ENCODE measurements around the gene SLC25A11. TPM values are rescaled to one million over a fixed set of nuclear protein-coding genes. Genes with fewer than 3 reads are reported as not detected.
"Not testable (repeated sequence)": the region's sequence is repeated elsewhere in the genome, so short reads cannot be mapped to it uniquely, and the experiment has no call there.

SLC25A11 gene
- polyA plus RNA-seq, 3 donors from 2014 or later: 139 to 196 (median 139) TPM

DNA sequence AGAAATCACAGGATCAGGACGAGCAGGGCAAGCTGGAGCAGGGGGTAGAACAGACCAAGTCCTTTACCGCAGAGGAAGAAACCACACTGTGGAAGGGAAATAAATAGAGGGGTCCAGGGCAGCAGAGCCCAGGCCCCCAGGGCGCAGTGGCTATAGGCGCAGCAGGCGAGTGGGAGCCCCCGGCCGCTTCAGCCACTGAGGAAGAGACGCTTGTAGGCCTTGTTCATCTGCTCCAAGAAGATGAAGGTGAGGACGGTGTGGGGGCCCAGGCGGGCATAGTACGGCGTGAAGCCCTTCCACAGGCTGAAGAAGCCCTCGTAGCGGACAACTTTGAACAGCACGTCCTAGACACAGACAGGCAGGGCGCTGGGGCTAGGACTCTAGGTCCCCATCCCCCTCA, 2.3 kb downstream of the SLC25A11 start:
- Mint-ChIP-seq H3K4me3 (peak overlapping the region in 2 of 5 donors; percentile 14 to 44), H3K9me3 (no peaks in the 10 kb centered on the region), H3K27ac (peak overlapping the region in 1 of 6 donors; percentile 26), H3K36me3 (peaks cover 6 to 35% (median 17%) of the 10 kb centered on the region in 3 donors), H3K27me3 (ENCODE audit: low read depth in 3 of 3) (peaks cover 13 to 25% (median 14%) of the 10 kb centered on the region in 3 donors), H3K4me1 (peaks cover 67% of the 10 kb centered on the region in 2 donors)
- DNase-seq: no peak

DNA sequence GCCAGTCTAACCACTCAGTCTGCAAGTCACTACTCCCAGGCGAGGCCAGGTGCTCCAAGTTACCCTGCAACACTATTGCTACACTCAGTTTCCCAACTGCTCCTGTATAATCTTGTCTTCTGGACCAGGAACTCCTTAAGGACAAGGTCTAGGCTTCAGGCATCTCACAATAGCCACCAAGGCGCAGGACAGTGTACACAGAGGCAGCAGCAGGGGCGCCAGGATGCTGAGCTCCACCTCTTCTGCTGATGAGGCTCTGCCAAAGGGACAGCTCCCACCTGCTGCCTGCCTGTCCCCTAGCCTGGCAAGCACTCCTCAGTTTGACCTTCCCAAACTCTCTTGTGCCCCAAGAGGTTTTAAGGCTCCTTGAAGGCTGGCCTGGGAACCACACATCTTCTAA, 3.4 kb downstream of the SLC25A11 start:
- Mint-ChIP-seq H3K9me3 (no peaks in the 10 kb centered on the region), H3K4me1 (peaks cover 56 to 59% of the 10 kb centered on the region in 2 donors), H3K36me3 (peaks cover 0 to 24% (median 10%) of the 10 kb centered on the region in 3 donors), H3K27ac (peak overlapping the region in 4 of 6 donors; percentile 26 to 65 (median 54)), H3K4me3 (peak overlapping the region in 2 of 5 donors; percentile 0 to 3), H3K27me3 (ENCODE audit: low read depth in 3 of 3) (peaks cover 13 to 25% (median 14%) of the 10 kb centered on the region in 3 donors)
- no peak for DNase-seq

DNA sequence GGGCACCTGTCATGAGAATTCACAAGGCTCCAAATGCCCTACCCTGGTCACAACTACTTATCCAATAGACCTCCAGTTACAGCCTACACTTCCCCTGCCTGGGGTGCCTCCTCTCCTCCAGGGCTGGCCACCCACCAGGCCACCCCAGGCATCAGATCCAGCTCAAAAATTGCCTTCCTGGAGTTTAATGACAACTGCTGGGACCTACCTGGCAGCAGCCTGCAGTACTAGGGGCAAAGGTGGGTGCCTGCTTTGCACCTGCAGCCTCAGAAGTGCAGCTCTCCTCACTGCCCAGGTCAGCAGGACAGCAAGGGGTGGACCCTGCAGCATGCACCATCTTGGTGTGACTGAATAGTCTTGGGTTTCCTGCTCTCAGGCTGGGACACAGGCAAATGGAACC, 4.2 kb downstream of the SLC25A11 start:
- Mint-ChIP-seq H3K4me3 (no peak overlapping the region), H3K27ac (peak overlapping the region in 4 of 6 donors; percentile 24 to 65 (median 50))

DNA sequence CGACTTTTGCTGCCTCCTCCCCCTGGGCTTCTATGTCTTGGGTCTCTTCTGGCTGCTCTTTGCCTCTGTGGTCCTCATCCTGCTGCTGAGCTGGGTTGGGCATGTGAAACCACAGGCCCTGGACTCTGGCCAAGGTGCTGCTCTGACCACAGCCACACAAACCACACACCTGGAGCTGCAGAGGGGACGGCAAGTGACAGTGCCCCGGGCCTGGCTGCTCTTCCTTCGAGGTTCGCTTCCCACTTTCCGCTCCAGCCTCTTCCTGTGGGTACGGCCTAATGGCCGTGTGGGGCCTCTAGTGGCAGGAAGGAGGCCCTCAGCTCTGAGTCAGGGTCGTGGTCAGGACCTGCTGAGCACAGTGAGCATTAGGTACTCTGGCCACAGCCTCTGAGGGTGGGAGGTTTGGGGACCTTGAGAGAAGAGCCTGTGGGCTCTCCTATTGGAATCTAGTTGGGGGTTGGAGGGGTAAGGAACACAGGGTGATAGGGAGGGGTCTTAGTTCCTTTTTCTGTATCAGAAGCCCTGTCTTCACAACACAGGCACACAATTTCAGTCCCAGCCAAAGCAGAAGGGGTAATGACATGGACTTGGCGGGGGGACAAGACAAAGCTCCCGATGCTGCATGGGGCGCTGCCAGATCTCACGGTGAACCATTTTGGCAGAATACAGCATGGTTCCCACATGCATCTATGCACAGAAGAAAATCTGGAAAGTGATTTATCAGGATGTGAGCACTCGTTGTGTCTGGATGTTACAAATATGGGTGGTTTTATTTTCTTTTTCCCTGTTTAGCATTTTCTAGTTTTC, 5.5 kb downstream of the SLC25A11 start:
- peaks cover 6 to 12% (median 10%) of the 10 kb centered on the region in 3 donors for H3K27me3 Mint-ChIP-seq (ENCODE audit: low read depth in 3 of 3)
- H3K9me3 Mint-ChIP-seq: no peaks in the 10 kb centered on the region
- H3K27ac Mint-ChIP-seq: peak overlapping the region; percentile 9 to 65 (median 52)
- H3K4me3 Mint-ChIP-seq: peak overlapping the region; percentile 54 to 79 (median 72)
- DNase-seq: peak; percentile 54 to 55 (median 54)
- H3K4me1 Mint-ChIP-seq: peaks cover 47 to 48% of the 10 kb centered on the region in 2 donors
- H3K36me3 Mint-ChIP-seq: peaks cover 0 to 21% (median 12%) of the 10 kb centered on the region in 3 donors

More for the DNA sequence above, 4.2 kb downstream of the SLC25A11 start:
- Mint-ChIP-seq H3K27me3 (ENCODE audit: low read depth in 3 of 3) (peaks cover 13 to 17% (median 14%) of the 10 kb centered on the region in 3 donors), H3K36me3 (peaks cover 0 to 22% (median 15%) of the 10 kb centered on the region in 3 donors), H3K9me3 (no peaks in the 10 kb centered on the region), H3K4me1 (peaks cover 48 to 53% of the 10 kb centered on the region in 2 donors)
- no peak for DNase-seq

DNA sequence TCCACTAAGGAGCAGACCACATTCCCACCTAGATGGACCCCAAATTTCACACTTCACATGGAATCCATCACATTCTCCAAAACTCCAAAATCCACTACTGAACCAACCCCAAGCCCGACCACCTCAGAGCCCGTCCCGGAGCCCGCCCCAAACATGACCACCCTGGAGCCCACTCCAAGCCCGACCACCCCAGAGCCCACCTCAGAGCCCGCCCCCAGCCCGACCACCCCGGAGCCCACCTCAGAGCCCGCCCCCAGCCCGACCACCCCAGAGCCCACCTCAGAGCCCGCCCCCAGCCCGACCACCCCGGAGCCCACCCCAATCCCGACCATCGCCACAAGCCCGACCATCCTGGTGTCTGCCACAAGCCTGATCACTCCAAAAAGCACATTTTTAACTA, 6.2 kb downstream of the SLC25A11 start:
- Mint-ChIP-seq H3K27me3 (ENCODE audit: low read depth in 3 of 3) (peaks cover 6 to 12% (median 10%) of the 10 kb centered on the region in 3 donors), H3K27ac (peak overlapping the region in 4 of 6 donors; percentile 9 to 65 (median 44)), H3K9me3 (no peaks in the 10 kb centered on the region), H3K4me3 (peak overlapping the region; percentile 54 to 79 (median 72)), H3K36me3 (peaks cover 0 to 25% (median 16%) of the 10 kb centered on the region in 3 donors), H3K4me1 (peaks cover 39 to 40% of the 10 kb centered on the region in 2 donors)
- no peak for DNase-seq

DNA sequence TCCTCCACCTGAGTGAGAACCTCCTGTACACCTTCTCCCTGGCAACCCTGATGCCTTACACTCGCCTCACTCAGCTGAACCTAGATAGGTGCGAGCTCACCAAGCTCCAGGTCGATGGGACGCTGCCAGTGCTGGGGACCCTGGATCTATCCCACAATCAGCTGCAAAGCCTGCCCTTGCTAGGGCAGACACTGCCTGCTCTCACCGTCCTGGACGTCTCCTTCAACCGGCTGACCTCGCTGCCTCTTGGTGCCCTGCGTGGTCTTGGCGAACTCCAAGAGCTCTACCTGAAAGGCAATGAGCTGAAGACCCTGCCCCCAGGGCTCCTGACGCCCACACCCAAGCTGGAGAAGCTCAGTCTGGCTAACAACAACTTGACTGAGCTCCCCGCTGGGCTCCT, 7.1 kb downstream of the SLC25A11 start:
- Mint-ChIP-seq H3K27ac (no peak overlapping the region), H3K9me3 (no peaks in the 10 kb centered on the region), H3K36me3 (peaks cover 0 to 23% (median 16%) of the 10 kb centered on the region in 3 donors), H3K4me3 (no peak overlapping the region), H3K27me3 (ENCODE audit: low read depth in 3 of 3) (peaks cover 5 to 12% (median 10%) of the 10 kb centered on the region in 3 donors), H3K4me1 (peaks cover 32 to 33% of the 10 kb centered on the region in 2 donors)
- DNase-seq: no peak

DNA sequence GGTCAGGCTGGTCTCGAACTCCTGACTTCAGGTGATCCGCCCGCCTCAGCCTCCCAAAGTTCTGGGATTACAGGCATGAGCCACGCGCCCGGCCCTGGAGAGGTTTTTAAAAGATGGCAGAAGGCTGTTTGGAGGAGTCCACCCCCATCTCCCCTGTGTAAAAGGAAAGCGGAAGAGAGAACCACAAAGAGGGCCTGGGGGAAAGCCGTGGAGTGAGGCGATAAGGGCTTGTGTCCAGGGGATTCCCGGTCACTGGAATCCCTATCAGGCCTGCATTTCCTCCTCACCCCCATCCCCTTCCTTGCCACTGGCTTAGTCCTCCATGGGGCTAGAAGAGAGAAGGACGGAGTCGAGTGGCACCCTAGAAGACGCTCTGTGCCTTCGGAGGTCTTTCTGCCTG, 7.9 kb downstream of the SLC25A11 start, which contains the start of gene GP1BA:
TSS of gene GP1BA (plus strand) at position 315 of the 400 bp plus-strand sequence. CDS start 328 bp downstream, outside the sequence.
- Mint-ChIP-seq H3K27me3 (ENCODE audit: low read depth in 3 of 3) (peaks cover 5 to 12% (median 10%) of the 10 kb centered on the region in 3 donors), H3K4me1 (peaks cover 32 to 33% of the 10 kb centered on the region in 2 donors), H3K9me3 (no peaks in the 10 kb centered on the region), H3K4me3 (no peak within 1 kb of the TSS), H3K27ac (peak within 1 kb of the TSS in 4 of 6 donors; percentile 7 to 63 (median 22)), H3K36me3 (peaks cover 0 to 16% (median 16%) of the 10 kb centered on the region in 3 donors)
- DNase-seq: no peak

DNA sequence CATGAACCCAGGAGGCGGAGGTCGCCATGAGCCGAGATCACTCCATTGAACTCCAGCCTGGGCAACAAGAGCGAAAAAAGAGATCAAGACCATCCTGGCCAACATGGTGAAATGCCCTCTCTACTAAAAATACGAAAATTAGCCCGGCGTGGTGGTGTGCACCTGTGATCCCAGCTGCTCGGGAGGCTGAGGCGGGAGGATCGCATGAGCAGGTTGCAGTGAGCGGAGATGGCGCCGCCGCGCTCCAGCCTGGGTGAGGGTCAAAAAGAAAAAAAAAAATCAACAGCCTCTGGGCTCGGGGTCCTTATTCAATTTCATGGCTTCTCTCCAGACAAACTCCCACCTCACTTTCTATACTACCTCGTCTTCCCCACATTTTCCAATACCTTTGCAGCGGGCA, 11.0 kb downstream of the SLC25A11 start:
- Mint-ChIP-seq H3K4me1 (peaks cover 13 to 14% of the 10 kb centered on the region in 2 donors), H3K27ac (no peak overlapping the region), H3K9me3 (no peaks in the 10 kb centered on the region), H3K4me3 (no peak overlapping the region), H3K27me3 (ENCODE audit: low read depth in 3 of 3) (peaks cover 3 to 5% (median 5%) of the 10 kb centered on the region in 3 donors), H3K36me3 (peaks cover 0 to 21% (median 10%) of the 10 kb centered on the region in 3 donors)
- DNase-seq: no peak

DNA sequence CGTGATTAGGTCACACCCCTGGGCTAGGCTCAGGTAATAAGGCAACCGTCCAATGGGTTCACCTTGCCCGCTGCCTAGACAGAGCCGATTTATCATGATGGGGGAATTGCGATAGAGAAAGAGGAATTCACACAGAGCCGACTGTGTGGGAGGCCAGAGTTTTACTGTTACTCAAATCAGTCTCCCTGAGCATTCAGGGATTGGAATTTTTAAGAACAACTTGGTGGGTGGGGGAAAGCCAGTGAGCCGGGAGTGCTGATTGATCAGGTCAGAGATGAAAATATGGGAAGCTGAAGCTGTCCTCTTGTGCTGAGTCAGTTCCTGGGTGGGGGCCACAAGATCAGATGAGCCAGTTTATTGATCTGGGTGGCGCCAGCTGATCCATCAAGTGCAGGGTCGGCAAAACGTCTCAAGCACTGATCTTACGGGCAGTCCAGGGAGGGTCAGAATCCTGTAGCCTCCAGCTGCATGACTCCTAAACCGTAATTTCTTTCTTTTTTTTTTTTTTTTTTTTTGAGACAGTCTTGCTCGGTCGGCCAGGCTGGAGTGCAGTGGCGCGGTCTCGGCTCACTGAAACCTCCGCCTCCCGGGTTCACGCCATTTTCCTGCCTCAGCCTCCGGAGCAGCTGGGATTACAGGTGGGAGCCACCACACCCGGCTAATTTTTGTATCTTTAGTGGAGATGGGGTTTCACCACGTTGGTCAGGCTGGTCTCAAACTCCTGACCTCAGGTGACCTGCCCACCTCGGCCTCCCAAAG, 13.1 kb downstream of the SLC25A11 start:
- H3K27ac Mint-ChIP-seq: peak overlapping the region in 1 of 6 donors; percentile 10
- peaks cover 0 to 17% (median 10%) of the 10 kb centered on the region in 3 donors for H3K36me3 Mint-ChIP-seq
- H3K4me3 Mint-ChIP-seq: not testable (repeated sequence)

DNA sequence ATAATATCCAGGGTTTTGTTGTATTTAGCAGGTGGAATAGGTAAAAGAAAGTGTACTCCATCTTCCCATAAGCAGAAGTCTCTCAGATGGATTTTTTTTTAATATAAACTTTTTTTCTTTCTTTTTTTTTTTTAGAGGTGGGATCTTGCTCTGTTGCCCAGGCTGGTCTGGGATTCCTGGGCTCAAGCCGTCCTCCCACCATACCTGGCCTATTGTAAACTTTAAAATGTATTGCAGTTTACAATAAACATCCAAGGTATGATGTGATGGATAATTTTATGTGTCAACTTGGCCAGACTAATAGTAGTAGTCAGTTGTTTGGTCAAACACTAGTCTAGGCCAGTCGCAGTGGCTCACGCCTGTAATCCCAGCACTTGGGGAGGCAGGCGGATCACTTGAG, 18.5 kb downstream of the SLC25A11 start:
- no peak overlapping the region for H3K4me3 Mint-ChIP-seq
- H3K27ac Mint-ChIP-seq: no peak overlapping the region
- no peak for DNase-seq
- H3K4me1 Mint-ChIP-seq: no peaks in the 10 kb centered on the region
- no peaks in the 10 kb centered on the region for H3K27me3 Mint-ChIP-seq (ENCODE audit: low read depth in 3 of 3)
- peaks cover 0 to 5% (median 0%) of the 10 kb centered on the region in 3 donors for H3K36me3 Mint-ChIP-seq
- no peaks in the 10 kb centered on the region for H3K9me3 Mint-ChIP-seq

More for the DNA sequence above, 13.1 kb downstream of the SLC25A11 start:
- H3K27me3 Mint-ChIP-seq (ENCODE audit: low read depth in 3 of 3); H3K9me3 Mint-ChIP-seq; H3K4me1 Mint-ChIP-seq; DNase-seq: not testable (repeated sequence)

DNA sequence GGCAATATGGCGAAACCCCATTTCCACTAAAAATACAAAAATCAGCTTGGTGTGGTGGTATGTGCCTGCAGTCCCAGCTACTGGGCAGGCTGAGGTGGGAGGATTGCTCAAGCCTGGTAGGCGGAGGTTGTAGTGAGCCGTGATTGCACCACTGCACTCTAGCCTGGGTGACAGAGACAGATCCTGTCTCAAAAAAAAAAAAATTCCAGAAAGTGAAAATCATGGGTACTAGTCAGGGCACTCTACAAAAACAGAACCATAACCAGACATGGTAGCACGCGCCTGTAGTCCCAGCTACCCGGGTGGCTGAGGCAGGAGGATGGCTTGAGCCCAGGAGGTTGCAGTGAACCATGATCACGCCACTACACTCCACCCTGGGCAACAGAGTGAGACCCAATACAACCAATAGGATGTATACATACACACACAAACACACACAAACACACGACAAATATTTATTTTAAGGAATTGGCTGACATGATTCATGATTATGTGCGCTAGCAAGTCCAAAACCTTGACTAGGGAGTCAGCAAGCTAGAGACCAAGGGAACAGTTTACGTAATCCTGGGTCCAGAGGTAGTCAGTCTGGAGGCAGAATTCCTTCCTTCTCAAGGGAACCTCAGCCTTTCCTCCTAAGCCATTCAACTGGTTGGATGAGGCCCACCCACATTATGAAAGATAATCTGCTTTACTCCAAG, 19.3 kb downstream of the SLC25A11 start:
- Mint-ChIP-seq H3K4me3 (no peak overlapping the region), H3K27me3 (ENCODE audit: low read depth in 3 of 3) (no peaks in the 10 kb centered on the region), H3K27ac (peak overlapping the region in 1 of 6 donors; percentile 17), H3K4me1 (no peaks in the 10 kb centered on the region), H3K9me3 (no peaks in the 10 kb centered on the region), H3K36me3 (peaks cover 0 to 5% (median 0%) of the 10 kb centered on the region in 3 donors)
- DNase-seq: no peak

DNA sequence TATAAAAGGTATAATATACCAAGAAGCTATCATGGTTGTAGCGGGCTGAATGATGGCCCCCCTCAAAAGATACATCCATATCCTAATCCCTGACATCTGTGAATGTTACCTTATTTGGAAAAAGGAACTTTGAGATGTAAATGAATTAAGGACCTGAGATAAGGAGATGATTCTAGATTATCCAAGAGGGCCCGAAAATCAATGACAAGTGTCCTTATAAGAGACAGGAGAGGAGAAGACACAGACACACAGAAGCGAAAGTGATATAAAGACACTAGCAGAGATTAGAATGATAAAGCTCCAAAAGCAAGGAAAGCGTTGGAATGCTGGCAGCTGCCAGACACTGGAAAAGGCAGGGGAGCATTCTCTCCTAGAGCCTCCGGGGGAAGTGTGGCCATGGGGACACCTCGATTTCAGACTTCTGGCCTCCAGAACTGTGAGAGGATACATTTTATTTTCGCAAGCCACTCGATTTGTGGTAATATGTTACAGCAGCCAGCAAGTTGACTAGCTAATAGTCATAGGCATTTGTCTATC, 20.3 kb downstream of the SLC25A11 start:
- H3K4me1 Mint-ChIP-seq: no peaks in the 10 kb centered on the region
- DNase-seq: no peak
- H3K27ac Mint-ChIP-seq: no peak overlapping the region
- no peaks in the 10 kb centered on the region for H3K9me3 Mint-ChIP-seq
- H3K36me3 Mint-ChIP-seq: peaks cover 0 to 3% (median 0%) of the 10 kb centered on the region in 3 donors
- H3K4me3 Mint-ChIP-seq: no peak overlapping the region
- H3K27me3 Mint-ChIP-seq (ENCODE audit: low read depth in 3 of 3): no peaks in the 10 kb centered on the region

DNA sequence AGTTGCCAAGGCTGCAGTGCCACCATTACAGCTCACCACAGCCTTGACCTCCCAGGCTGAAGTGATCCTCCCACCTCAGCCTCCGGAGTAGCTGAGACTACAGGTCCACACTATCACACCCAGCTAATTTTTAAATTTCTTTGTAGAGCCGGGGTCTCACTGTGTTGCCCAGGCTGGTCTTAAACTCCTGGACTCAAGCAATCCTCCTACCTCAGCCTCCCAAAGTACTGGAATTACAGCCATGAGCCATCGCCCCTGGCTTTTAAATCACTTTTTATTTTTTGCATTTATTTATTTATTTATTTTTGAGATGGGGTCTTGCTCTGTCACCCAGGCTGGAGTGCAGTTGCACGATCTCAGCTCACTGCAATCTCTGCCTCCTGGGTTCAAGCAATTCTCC, 25.3 kb downstream of the SLC25A11 start:
- not testable (repeated sequence) for H3K9me3 Mint-ChIP-seq, H3K36me3 Mint-ChIP-seq

More for the DNA sequence above, 25.3 kb downstream of the SLC25A11 start:
- H3K4me1 Mint-ChIP-seq; H3K27me3 Mint-ChIP-seq (ENCODE audit: low read depth in 3 of 3); DNase-seq; H3K27ac Mint-ChIP-seq; H3K4me3 Mint-ChIP-seq: not testable (repeated sequence)
